Endodermal cell (in vitro differentiated cells): ENCODE measurements around the gene ARHGEF26. TPM values are rescaled to one million over a fixed set of nuclear protein-coding genes. Genes with fewer than 3 reads are reported as not detected.

Experiments used
- DNase-seq: peaks from one replicate; pipeline ENCODE4 v3.0.0-alpha.2; 2017
- H3K27ac ChIP-seq: 2 replicates; pipeline ENCODE4 v1.5.1; 2013; ENCODE audit warnings: mild to moderate bottlenecking, low read depth, low read length, moderate library complexity
- H3K27me3 ChIP-seq: 2 replicates; pipeline ENCODE4 v1.6.1; 2013; ENCODE audit warnings: mild to moderate bottlenecking, low read length, moderate library complexity; ENCODE audit not compliant: insufficient read depth, control insufficient read depth, poor library complexity, severe bottlenecking
- H3K36me3 ChIP-seq: 2 replicates; pipeline ENCODE4 v1.7.0; 2013; ENCODE audit warnings: mild to moderate bottlenecking, low read length, moderate library complexity; ENCODE audit not compliant: control insufficient read depth, insufficient read depth
- H3K4me1 ChIP-seq: one replicate; pipeline ENCODE4 v1.7.0; 2013; ENCODE audit warnings: low read length; ENCODE audit not compliant: control insufficient read depth, insufficient read depth
- H3K4me3 ChIP-seq: 2 replicates; pipeline ENCODE4 v1.5.1; 2013; ENCODE audit warnings: mild to moderate bottlenecking, low read length, moderate library complexity
- H3K9ac ChIP-seq: 2 replicates; pipeline ENCODE4 v1.6.1; 2013; ENCODE audit warnings: mild to moderate bottlenecking, low read length, moderate library complexity; ENCODE audit not compliant: poor library complexity, severe bottlenecking; ENCODE audit errors: extremely low read depth
- H3K9me3 ChIP-seq: 2 replicates; pipeline ENCODE4 v1.6.1; 2013; ENCODE audit warnings: mild to moderate bottlenecking, low read length, moderate library complexity; ENCODE audit not compliant: control insufficient read depth
- H3K27ac Mint-ChIP-seq: 2 replicates; pipeline ENCODE4 v1.8.0; 2020; ENCODE audit warnings: mixed read lengths
- H3K27me3 Mint-ChIP-seq: 2 replicates; pipeline ENCODE4 v1.8.0; 2021; ENCODE audit warnings: mild to moderate bottlenecking, mixed read lengths; ENCODE audit not compliant: insufficient read depth
- H3K36me3 Mint-ChIP-seq: 2 replicates; pipeline ENCODE4 v1.8.0; 2020; ENCODE audit warnings: low read depth, mixed read lengths
- H3K4me1 Mint-ChIP-seq: 2 replicates; pipeline ENCODE4 v1.8.0; 2020; ENCODE audit warnings: mixed read lengths
- H3K4me3 Mint-ChIP-seq: 2 replicates; pipeline ENCODE4 v1.8.0; 2020; ENCODE audit warnings: mild to moderate bottlenecking, moderate library complexity, mixed read lengths
- H3K9me3 Mint-ChIP-seq: 2 replicates; pipeline ENCODE4 v1.8.0; 2020; ENCODE audit warnings: mild to moderate bottlenecking, mixed read lengths
- WGBS, 2 experiments: methylation state at CpG; one replicate each; pipeline versions ENCODE4 v1.1.5 to v1.1.7; 2013; ENCODE audit warnings: missing lambda C conversion rate in 2 of 2, mixed read lengths in 1 of 2; ENCODE audit not compliant: insufficient coverage in 1 of 2, insufficient read length in 1 of 2; 5-methylcytosine and 5-hydroxymethylcytosine counted together
- total RNA-seq, 2 donors: library from RNA; stranded (reverse); fragmentation: NEBNext Ultra II Directional in 1 of 2; extraction: Animal tissue kit (Norgen Biotek cat#: 25700) in 1 of 2; gene quantifications; 2 replicates in 1 of 2; 3 replicates in 1 of 2; pipeline ENCODE4 v1.2.1, GENCODE V29; 2021
- TF ChIP-seq, protein P1 (sequence below): fragments of 200-600 bp; sonication (generic); conservative IDR thresholded peaks from 2 replicates; pipeline ENCODE4 v1.5.0; 2021; ENCODE audit warnings: antibody characterized with exemption, mild to moderate bottlenecking

The ARHGEF26 gene
- total RNA-seq, 2 donors from 2014 or later, result 10.1 to 12.4 TPM

DNA sequence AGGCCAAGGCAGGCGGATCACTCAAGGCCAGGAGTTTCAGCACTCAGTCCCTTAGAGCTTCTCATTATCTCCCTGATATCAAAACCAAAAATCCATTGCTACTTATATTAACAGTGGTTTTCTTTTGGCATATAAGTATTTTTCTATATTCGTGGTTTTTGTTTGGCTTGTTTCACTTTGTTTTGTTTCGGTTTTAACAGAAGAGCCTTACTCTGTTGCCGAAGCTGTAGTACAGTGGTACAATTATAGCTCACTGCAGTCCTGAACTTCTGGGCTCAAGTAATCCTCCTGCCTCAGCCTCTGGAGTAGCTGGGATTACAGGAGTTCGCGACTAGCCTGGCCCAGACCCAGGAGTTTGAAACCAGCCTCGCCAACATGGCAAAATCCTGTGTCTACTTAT lies 42.5 kb upstream of the ARHGEF26 start:
- Histone ChIP-seq H3K9me3 (peaks cover 7% of the 10 kb centered on the region), H3K27me3 (no peaks in the 10 kb centered on the region), H3K4me3 (no peak overlapping the region), H3K9ac (no peak overlapping the region), H3K4me1 (no peaks in the 10 kb centered on the region), H3K27ac (no peak overlapping the region), H3K36me3 (no peaks in the 10 kb centered on the region)
- no peak overlapping the region for H3K27ac Mint-ChIP-seq
- H3K27me3 Mint-ChIP-seq, result no peaks in the 10 kb centered on the region
- peaks cover 20% of the 10 kb centered on the region for H3K9me3 Mint-ChIP-seq
- DNase-seq, result no peak
- H3K4me1 Mint-ChIP-seq, result no peaks in the 10 kb centered on the region
- H3K4me3 Mint-ChIP-seq, result no peak overlapping the region
- H3K36me3 Mint-ChIP-seq, result peaks cover 3% of the 10 kb centered on the region
- TF ChIP-seq, protein P1, sequence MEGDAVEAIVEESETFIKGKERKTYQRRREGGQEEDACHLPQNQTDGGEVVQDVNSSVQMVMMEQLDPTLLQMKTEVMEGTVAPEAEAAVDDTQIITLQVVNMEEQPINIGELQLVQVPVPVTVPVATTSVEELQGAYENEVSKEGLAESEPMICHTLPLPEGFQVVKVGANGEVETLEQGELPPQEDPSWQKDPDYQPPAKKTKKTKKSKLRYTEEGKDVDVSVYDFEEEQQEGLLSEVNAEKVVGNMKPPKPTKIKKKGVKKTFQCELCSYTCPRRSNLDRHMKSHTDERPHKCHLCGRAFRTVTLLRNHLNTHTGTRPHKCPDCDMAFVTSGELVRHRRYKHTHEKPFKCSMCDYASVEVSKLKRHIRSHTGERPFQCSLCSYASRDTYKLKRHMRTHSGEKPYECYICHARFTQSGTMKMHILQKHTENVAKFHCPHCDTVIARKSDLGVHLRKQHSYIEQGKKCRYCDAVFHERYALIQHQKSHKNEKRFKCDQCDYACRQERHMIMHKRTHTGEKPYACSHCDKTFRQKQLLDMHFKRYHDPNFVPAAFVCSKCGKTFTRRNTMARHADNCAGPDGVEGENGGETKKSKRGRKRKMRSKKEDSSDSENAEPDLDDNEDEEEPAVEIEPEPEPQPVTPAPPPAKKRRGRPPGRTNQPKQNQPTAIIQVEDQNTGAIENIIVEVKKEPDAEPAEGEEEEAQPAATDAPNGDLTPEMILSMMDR, result no peak
- 73 to 81% methylated on average over 5 to 7 of the region's 7 CpGs for WGBS, 2 experiments

DNA sequence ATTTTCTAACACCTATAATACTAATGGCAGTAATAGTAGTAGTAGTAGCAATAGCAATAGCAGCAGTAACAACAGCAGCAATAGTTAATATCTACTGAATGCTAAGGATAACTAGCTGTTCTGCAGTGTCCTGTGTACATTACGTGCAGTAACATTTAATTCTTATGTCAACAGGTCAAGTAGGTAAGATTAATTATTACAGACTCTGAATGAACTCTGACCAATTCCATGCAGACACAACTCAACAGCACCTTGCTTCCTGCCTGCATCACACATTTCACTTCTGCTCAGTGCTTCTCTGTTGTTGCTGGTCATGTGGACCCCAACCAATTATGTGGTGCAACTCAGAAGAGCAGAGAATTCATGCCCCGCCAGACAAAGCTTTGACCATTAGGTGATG lies 39.9 kb upstream of the ARHGEF26 start:
- no peak overlapping the region for H3K4me3 Mint-ChIP-seq

DNA sequence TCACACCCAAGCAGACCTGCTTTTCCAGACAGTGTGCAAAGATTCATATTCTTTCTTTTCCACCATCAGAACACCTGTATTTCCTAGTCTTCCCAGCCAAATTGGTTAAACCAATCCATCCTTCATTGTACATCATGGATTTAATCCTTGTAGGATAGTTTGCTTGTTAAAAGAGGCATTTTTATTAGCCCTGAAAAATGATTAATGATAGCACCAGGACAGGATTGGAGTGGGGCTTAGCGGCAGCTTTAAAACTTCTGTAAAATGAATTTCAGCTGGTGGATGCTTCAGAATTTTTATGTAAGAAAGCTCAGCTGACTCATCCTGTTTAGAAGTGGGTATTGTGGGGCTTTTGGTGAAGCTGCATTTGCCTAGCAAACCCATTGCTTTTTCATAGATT lies 36.1 kb upstream of the ARHGEF26 start:
- TF ChIP-seq, protein P1, result no peak

More for the DNA sequence above, 39.9 kb upstream of the ARHGEF26 start:
- Mint-ChIP-seq H3K27me3 (no peaks in the 10 kb centered on the region), H3K9me3 (peaks cover 20% of the 10 kb centered on the region), H3K36me3 (peaks cover 3% of the 10 kb centered on the region), H3K27ac (no peak overlapping the region), H3K4me1 (no peaks in the 10 kb centered on the region)
- H3K4me3 ChIP-seq, result no peak overlapping the region
- TF ChIP-seq, protein P1, result no peak
- H3K9ac ChIP-seq, result no peak overlapping the region
- H3K27ac ChIP-seq, result no peak overlapping the region
- H3K4me1 ChIP-seq, result no peaks in the 10 kb centered on the region
- H3K36me3 ChIP-seq, result no peaks in the 10 kb centered on the region
- H3K27me3 ChIP-seq, result no peaks in the 10 kb centered on the region
- 96% methylated on average over 2 of the region's 2 CpGs; no CpG with 5 or more reads in 1 of the 2 experiments for WGBS, 2 experiments
- DNase-seq, result no peak
- peaks cover 7% of the 10 kb centered on the region for H3K9me3 ChIP-seq

More for the DNA sequence above, 36.1 kb upstream of the ARHGEF26 start:
- H3K9me3 ChIP-seq, result peaks cover 7% of the 10 kb centered on the region
- Mint-ChIP-seq H3K27me3 (no peaks in the 10 kb centered on the region), H3K9me3 (peaks cover 29% of the 10 kb centered on the region), H3K27ac (no peak overlapping the region), H3K4me3 (no peak overlapping the region), H3K36me3 (peaks cover 3% of the 10 kb centered on the region), H3K4me1 (no peaks in the 10 kb centered on the region)
- H3K27ac ChIP-seq, result no peak overlapping the region
- H3K9ac ChIP-seq, result no peak overlapping the region
- H3K4me1 ChIP-seq, result no peaks in the 10 kb centered on the region
- no peak overlapping the region for H3K4me3 ChIP-seq
- 100% methylated on average over 1 of the region's 1 CpG for WGBS, 2 experiments
- no peaks in the 10 kb centered on the region for H3K36me3 ChIP-seq
- DNase-seq, result no peak
- no peaks in the 10 kb centered on the region for H3K27me3 ChIP-seq
